ENCODE data around the gene GABRB1. TPM values are rescaled to one million over a fixed set of nuclear protein-coding genes. Genes with fewer than 3 reads are reported as not detected.

Gene GABRB1
- total and polyA plus RNA-seq, 2 of the 8 experiments (the other 6 are each of a cell fraction or from before 2014, with no cell fraction given): 0.22 to 0.38 TPM

DNA sequence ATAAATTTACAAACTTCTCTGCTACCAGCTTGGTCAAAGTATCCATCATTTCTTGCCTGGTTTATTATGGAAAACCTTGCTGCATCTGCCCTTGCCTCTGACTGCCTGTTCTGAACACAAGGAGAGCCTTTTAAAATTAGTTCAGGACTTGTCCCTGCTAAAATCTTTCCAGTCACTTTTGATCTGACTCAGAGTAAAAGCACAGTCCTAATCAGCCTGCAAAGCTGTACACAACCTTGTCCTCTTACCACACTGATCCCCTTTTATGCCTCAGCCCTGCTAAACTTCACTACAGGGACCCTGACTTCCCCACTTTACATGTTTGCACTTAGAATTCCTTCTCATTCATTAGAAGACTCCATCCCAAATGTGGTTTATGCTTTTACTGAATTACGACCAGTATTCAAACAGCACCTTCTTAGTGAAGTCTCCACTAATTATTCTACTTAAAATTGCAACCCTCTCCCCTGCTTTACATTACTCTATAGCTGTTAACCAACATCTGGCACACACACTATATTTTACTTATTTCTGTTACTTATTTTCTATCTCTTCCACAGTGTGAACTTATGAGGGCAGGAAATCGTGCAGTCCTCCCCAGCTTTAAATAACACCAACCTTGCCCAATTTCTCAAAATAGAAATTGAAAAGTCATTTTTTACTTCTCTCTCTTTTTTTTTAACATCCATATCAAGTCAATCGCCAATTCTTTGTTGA lies 44.3 kb upstream of the GABRB1 start:
- Histone ChIP-seq H2BK20ac (ENCODE audit: low read length) (no peak overlapping the region), H3K4me3 (ENCODE audit: extremely low read depth in 1 of 4, insufficient read depth in 2 of 4, low read depth in 3 of 4, low read length in 4 of 4) (no peak overlapping the region), H4K8ac (ENCODE audit: extremely low read depth, insufficient read depth, low read length) (no peak overlapping the region), H4K20me1 (replicated peaks in 1 of 2; ENCODE audit: control insufficient read depth in 1 of 2, insufficient read depth in 2 of 2, low read length in 2 of 2) (no peaks in the 10 kb centered on the region), H3K23ac (ENCODE audit: insufficient read length) (no peak overlapping the region), H2BK5ac (ENCODE audit: low read depth, low read length) (no peak overlapping the region), H3K27ac (ENCODE audit: low read depth, low read length) (no peak overlapping the region), H3K79me2 (ENCODE audit: control insufficient read depth in 1 of 2, insufficient read depth in 2 of 2, low read length in 2 of 2) (no peaks in the 10 kb centered on the region), H3K18ac (ENCODE audit: extremely low read depth, low read length) (no peak overlapping the region), H2BK120ac (replicated peaks; ENCODE audit: low read depth, low read length) (no peak overlapping the region), H2BK15ac (ENCODE audit: low read length) (no peak overlapping the region), H3K9me3 (ENCODE audit: insufficient read depth in 2 of 2, low read depth in 1 of 2, low read length in 1 of 2) (no peaks in the 10 kb centered on the region), H3K4ac (replicated peaks; ENCODE audit: insufficient read length, low read depth, low read length) (no peak overlapping the region), H4K91ac (replicated peaks; ENCODE audit: insufficient read length, low read length) (no peak overlapping the region), H3K4me1 (replicated peaks in 1 of 4; ENCODE audit: control insufficient read depth in 3 of 4, insufficient read depth in 4 of 4, low read length in 3 of 4) (no peaks in the 10 kb centered on the region), H3K79me1 (ENCODE audit: low read depth, low read length) (no peaks in the 10 kb centered on the region), H3K14ac (ENCODE audit: insufficient read length) (no peak overlapping the region), H3K56ac (replicated peaks; ENCODE audit: insufficient read length, low read depth, low read length) (no peak overlapping the region), H3K9ac (replicated peaks in 1 of 4; ENCODE audit: extremely low read depth in 1 of 4, low read depth in 3 of 4, low read length in 3 of 4) (no peak overlapping the region), H3K36me3 (ENCODE audit: control insufficient read depth in 2 of 4, insufficient read depth in 4 of 4, low read length in 3 of 4) (no peaks in the 10 kb centered on the region), H3K27me3 (replicated peaks in 1 of 4; ENCODE audit: control insufficient read depth in 3 of 4, extremely low read depth in 1 of 4, insufficient read depth in 3 of 4, low read length in 3 of 4) (peaks cover under 1 to 9% (median 5%) of the 10 kb centered on the region in 4 experiments), H2AK5ac (ENCODE audit: low read depth, low read length) (no peak overlapping the region), H2AFZ (ENCODE audit: low read length) (no peak overlapping the region), H3K23me2 (ENCODE audit: low read depth, low read length) (no peaks in the 10 kb centered on the region), H2BK12ac (ENCODE audit: low read depth, low read length) (no peak overlapping the region), H4K5ac (ENCODE audit: insufficient read length, low read depth, low read length) (no peak overlapping the region), H3K4me2 (ENCODE audit: insufficient read depth in 1 of 2, low read depth in 2 of 2, low read length in 2 of 2) (no peak overlapping the region)
- DNase-seq (ENCODE audit: low read depth in 1 of 2, low spot score in 2 of 2) (no peak), FAIRE-seq (no peak)
- WGBS, 2 experiments (ENCODE audit: extremely low coverage in 1 of 2, insufficient coverage in 1 of 2, insufficient read length in 1 of 2, insufficient replicate concordance in 2 of 2, low coverage in 1 of 2, low lambda C conversion rate in 2 of 2, missing lambda C conversion rate in 1 of 2): 83 to 100% methylated on average over 1 to 3 of the region's 3 CpGs
- CTCF ChIA-PET (ENCODE audit: partially characterized antibody): interaction anchor here (0.7 to 1.3 kb wide), 2 partner anchors 35 to 45 kb away, joined by 3 to 4 read pairs; no protein-coding TSS in a partner anchor
- POLR2A ChIA-PET (ENCODE audit: partially characterized antibody): no interaction called here
- TF ChIP-seq SIX5 (IDR thresholded peaks at IDR 0.05; ENCODE audit: low read depth, low read length) (no peak), BACH1 (IDR thresholded peaks at IDR 0.05; ENCODE audit: low read length) (no peak), CBX5 (IDR thresholded peaks at IDR 0.05; ENCODE audit: low read depth, low read length) (no peak), FOSL1 (IDR thresholded peaks at IDR 0.05; ENCODE audit: insufficient read depth, low read depth, low read length) (no peak), MAFK (IDR thresholded peaks at IDR 0.05; ENCODE audit: low read depth, low read length) (no peak)

All from H1 (cell line).